ENCODE results near the gene PIAS1.

Gene PIAS1

GRCh38 chr15:68126396-68126795 is 72.3 kb downstream of the PIAS1 start:
- no peak overlapping the region for H3K4me3 ChIP-seq (ENCODE audit: low read length)
- H3K9me3 ChIP-seq (ENCODE audit: control insufficient read depth, low read length), result no peaks in the 10 kb centered on the region
- no peaks in the 10 kb centered on the region for H3K36me3 ChIP-seq (ENCODE audit: control insufficient read depth, insufficient read depth, low read length, severe bottlenecking)
- no peak overlapping the region for H3K9ac ChIP-seq (ENCODE audit: low read length)
- H3K4me1 ChIP-seq (ENCODE audit: control insufficient read depth, insufficient read depth, low read length), result peaks cover 11% of the 10 kb centered on the region
- H3K27me3 ChIP-seq (replicated peaks; ENCODE audit: control insufficient read depth, insufficient read depth, low read length), result no peaks in the 10 kb centered on the region
- no peak for DNase-seq (ENCODE audit: low read depth)

- Histone ChIP-seq H3K4me3 (ENCODE audit: low read length) (no peak overlapping the region), H3K4me1 (ENCODE audit: control insufficient read depth, insufficient read depth, low read length) (peaks cover 11% of the 10 kb centered on the region), H3K9me3 (ENCODE audit: control insufficient read depth, low read length) (no peaks in the 10 kb centered on the region), H3K27me3 (replicated peaks; ENCODE audit: control insufficient read depth, insufficient read depth, low read length) (no peaks in the 10 kb centered on the region), H3K36me3 (ENCODE audit: control insufficient read depth, insufficient read depth, low read length, severe bottlenecking) (no peaks in the 10 kb centered on the region), H3K9ac (ENCODE audit: low read length) (no peak overlapping the region)
- DNase-seq (ENCODE audit: low read depth), result no peak
Observed at GRCh38 chr15:68129072-68129471, 75.0 kb downstream of the PIAS1 start.

- DNase-seq (ENCODE audit: low read depth), result no peak
- H3K9me3 ChIP-seq (ENCODE audit: control insufficient read depth, low read length), result no peaks in the 10 kb centered on the region
- H3K4me3 ChIP-seq (ENCODE audit: low read length), result no peak overlapping the region
- peaks cover 11% of the 10 kb centered on the region for H3K4me1 ChIP-seq (ENCODE audit: control insufficient read depth, insufficient read depth, low read length)
- no peak overlapping the region for H3K9ac ChIP-seq (ENCODE audit: low read length)
- no peaks in the 10 kb centered on the region for H3K27me3 ChIP-seq (replicated peaks; ENCODE audit: control insufficient read depth, insufficient read depth, low read length)
- H3K36me3 ChIP-seq (ENCODE audit: control insufficient read depth, insufficient read depth, low read length, severe bottlenecking), result no peaks in the 10 kb centered on the region
Observed at GRCh38 chr15:68130851-68131250, 76.7 kb downstream of the PIAS1 start.

DNA sequence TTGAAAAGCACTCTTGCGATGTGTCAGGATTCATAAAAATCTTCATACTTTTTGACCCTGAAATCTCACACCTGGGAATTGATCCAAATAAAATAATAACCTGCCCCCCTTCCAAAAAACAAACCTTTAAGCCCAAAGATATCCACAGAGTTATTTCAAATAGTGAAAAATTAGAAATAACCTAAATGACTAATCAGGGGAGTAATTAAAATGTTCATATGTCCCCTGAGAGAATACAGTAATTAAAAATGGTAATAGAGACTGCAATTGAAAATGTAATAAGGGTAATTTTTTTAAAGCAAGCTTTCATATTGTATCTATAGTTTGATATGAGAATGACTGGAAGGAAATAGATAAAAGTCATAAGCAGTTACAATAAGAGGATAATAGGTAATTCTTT is 83.0 kb downstream of the PIAS1 start:
- no peak for DNase-seq (ENCODE audit: low read depth)
- Histone ChIP-seq H3K36me3 (ENCODE audit: control insufficient read depth, insufficient read depth, low read length, severe bottlenecking) (no peaks in the 10 kb centered on the region), H3K4me1 (ENCODE audit: control insufficient read depth, insufficient read depth, low read length) (peaks cover 10% of the 10 kb centered on the region), H3K4me3 (ENCODE audit: low read length) (no peak overlapping the region), H3K9me3 (ENCODE audit: control insufficient read depth, low read length) (no peaks in the 10 kb centered on the region), H3K9ac (ENCODE audit: low read length) (no peak overlapping the region), H3K27me3 (replicated peaks; ENCODE audit: control insufficient read depth, insufficient read depth, low read length) (no peaks in the 10 kb centered on the region)

- no peak for DNase-seq (ENCODE audit: low read depth)
- H3K4me3 ChIP-seq (ENCODE audit: low read length), result no peak overlapping the region
- H3K9ac ChIP-seq (ENCODE audit: low read length), result no peak overlapping the region
- H3K36me3 ChIP-seq (ENCODE audit: control insufficient read depth, insufficient read depth, low read length, severe bottlenecking), result peaks cover 18% of the 10 kb centered on the region
- peaks cover 22% of the 10 kb centered on the region for H3K4me1 ChIP-seq (ENCODE audit: control insufficient read depth, insufficient read depth, low read length)
- H3K27me3 ChIP-seq (replicated peaks; ENCODE audit: control insufficient read depth, insufficient read depth, low read length), result no peaks in the 10 kb centered on the region
- H3K9me3 ChIP-seq (ENCODE audit: control insufficient read depth, low read length), result no peaks in the 10 kb centered on the region
Observed at GRCh38 chr15:68143129-68143528, 89.0 kb downstream of the PIAS1 start.

GRCh38 chr15:68143785-68144184 is 89.7 kb downstream of the PIAS1 start:
- Histone ChIP-seq H3K36me3 (ENCODE audit: control insufficient read depth, insufficient read depth, low read length, severe bottlenecking) (peaks cover 18% of the 10 kb centered on the region), H3K27me3 (replicated peaks; ENCODE audit: control insufficient read depth, insufficient read depth, low read length) (no peaks in the 10 kb centered on the region), H3K4me3 (ENCODE audit: low read length) (no peak overlapping the region), H3K9ac (ENCODE audit: low read length) (no peak overlapping the region), H3K4me1 (ENCODE audit: control insufficient read depth, insufficient read depth, low read length) (peaks cover 24% of the 10 kb centered on the region), H3K9me3 (ENCODE audit: control insufficient read depth, low read length) (no peaks in the 10 kb centered on the region)
- DNase-seq (ENCODE audit: low read depth), result no peak

DNA sequence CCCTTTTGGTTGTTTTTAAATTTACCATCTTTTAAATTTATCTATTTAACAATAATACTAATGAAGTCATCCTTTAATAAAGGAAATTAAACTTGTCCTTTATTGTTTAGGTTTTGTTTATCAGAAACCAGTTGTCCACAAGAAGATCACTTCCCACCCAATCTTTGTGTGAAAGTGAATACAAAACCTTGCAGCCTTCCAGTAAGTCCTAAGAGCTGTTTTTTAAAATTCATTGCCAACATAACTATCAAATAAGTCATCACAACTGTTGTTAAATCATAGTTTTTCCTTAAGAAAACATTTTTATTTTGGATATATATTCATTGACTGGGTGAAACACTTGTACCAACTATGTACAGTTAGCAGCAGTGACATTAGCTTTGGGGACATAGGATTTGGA is 91.6 kb downstream of the PIAS1 start:
- Histone ChIP-seq H3K36me3 (ENCODE audit: control insufficient read depth, insufficient read depth, low read length, severe bottlenecking) (peaks cover 18% of the 10 kb centered on the region), H3K4me3 (ENCODE audit: low read length) (no peak overlapping the region), H3K9ac (ENCODE audit: low read length) (no peak overlapping the region), H3K27me3 (replicated peaks; ENCODE audit: control insufficient read depth, insufficient read depth, low read length) (no peaks in the 10 kb centered on the region), H3K9me3 (ENCODE audit: control insufficient read depth, low read length) (no peaks in the 10 kb centered on the region), H3K4me1 (ENCODE audit: control insufficient read depth, insufficient read depth, low read length) (peaks cover 27% of the 10 kb centered on the region)
- DNase-seq (ENCODE audit: low read depth), result peak; percentile 40

- no peak overlapping the region for H3K9ac ChIP-seq (ENCODE audit: low read length)
- no peaks in the 10 kb centered on the region for H3K9me3 ChIP-seq (ENCODE audit: control insufficient read depth, low read length)
- DNase-seq (ENCODE audit: low read depth), result no peak
- H3K27me3 ChIP-seq (replicated peaks; ENCODE audit: control insufficient read depth, insufficient read depth, low read length), result no peaks in the 10 kb centered on the region
- H3K4me3 ChIP-seq (ENCODE audit: low read length), result no peak overlapping the region
- peaks cover 18% of the 10 kb centered on the region for H3K36me3 ChIP-seq (ENCODE audit: control insufficient read depth, insufficient read depth, low read length, severe bottlenecking)
- H3K4me1 ChIP-seq (ENCODE audit: control insufficient read depth, insufficient read depth, low read length), result peaks cover 24% of the 10 kb centered on the region
Observed at GRCh38 chr15:68148039-68148438, 93.9 kb downstream of the PIAS1 start.

DNA sequence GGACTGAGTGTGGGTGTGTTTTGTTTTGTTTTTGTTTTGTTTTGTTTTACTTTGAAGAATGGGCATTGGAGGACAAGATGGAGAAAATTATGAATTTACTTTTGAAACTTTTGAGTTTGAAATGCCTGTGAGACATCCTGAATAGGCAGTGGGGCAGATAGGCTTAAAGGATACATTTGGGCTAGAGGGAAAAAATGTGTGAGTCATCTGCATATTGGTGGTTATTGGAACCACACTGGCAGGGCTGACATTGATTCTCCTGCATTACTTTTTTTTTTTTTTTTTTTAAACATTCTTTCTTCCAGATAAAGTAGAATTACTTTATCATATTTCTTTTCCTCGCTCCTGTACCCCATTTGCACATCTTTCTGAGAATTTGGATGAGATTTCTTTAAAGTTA is 94.9 kb downstream of the PIAS1 start:
- peak; percentile 56 for DNase-seq (ENCODE audit: low read depth)
- H3K36me3 ChIP-seq (ENCODE audit: control insufficient read depth, insufficient read depth, low read length, severe bottlenecking), result peaks cover 16% of the 10 kb centered on the region

GRCh38 chr15:68150187-68150586 is 96.1 kb downstream of the PIAS1 start:
- Histone ChIP-seq H3K36me3 (ENCODE audit: control insufficient read depth, insufficient read depth, low read length, severe bottlenecking) (peaks cover 20% of the 10 kb centered on the region), H3K27me3 (replicated peaks; ENCODE audit: control insufficient read depth, insufficient read depth, low read length) (no peaks in the 10 kb centered on the region), H3K4me3 (ENCODE audit: low read length) (no peak overlapping the region), H3K9me3 (ENCODE audit: control insufficient read depth, low read length) (no peaks in the 10 kb centered on the region), H3K9ac (ENCODE audit: low read length) (no peak overlapping the region), H3K4me1 (ENCODE audit: control insufficient read depth, insufficient read depth, low read length) (peaks cover 22% of the 10 kb centered on the region)
- DNase-seq (ENCODE audit: low read depth), result no peak

More for the DNA sequence above, 94.9 kb downstream of the PIAS1 start:
- no peak overlapping the region for H3K4me3 ChIP-seq (ENCODE audit: low read length)
- peaks cover 24% of the 10 kb centered on the region for H3K4me1 ChIP-seq (ENCODE audit: control insufficient read depth, insufficient read depth, low read length)
- H3K9me3 ChIP-seq (ENCODE audit: control insufficient read depth, low read length), result no peaks in the 10 kb centered on the region
- no peaks in the 10 kb centered on the region for H3K27me3 ChIP-seq (replicated peaks; ENCODE audit: control insufficient read depth, insufficient read depth, low read length)
- no peak overlapping the region for H3K9ac ChIP-seq (ENCODE audit: low read length)

GRCh38 chr15:68151277-68151676 is 97.2 kb downstream of the PIAS1 start:
- Histone ChIP-seq H3K27me3 (replicated peaks; ENCODE audit: control insufficient read depth, insufficient read depth, low read length) (no peaks in the 10 kb centered on the region), H3K36me3 (ENCODE audit: control insufficient read depth, insufficient read depth, low read length, severe bottlenecking) (peaks cover 25% of the 10 kb centered on the region)
- peak; percentile 45 for DNase-seq (ENCODE audit: low read depth)

DNA sequence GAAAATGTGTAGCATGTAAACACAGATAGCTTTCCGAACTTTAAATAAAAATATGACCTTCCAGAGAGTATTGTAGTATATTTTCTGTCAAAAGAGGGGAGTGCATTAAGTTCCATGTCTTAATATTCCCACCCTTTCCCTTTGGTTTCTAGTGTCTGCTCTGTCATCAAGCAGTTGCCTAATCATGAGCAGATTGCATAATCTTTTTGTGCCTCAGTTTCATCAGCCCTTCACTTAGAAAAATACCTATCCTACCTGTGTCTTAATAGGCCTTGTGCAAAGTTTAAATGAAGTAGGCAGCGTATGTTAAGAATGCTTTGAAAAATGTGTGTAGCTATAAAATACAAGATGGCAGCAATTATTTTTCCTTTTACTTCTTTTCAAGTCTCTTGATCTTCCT is 98.2 kb downstream of the PIAS1 start:
- H3K9me3 ChIP-seq (ENCODE audit: control insufficient read depth, low read length), result no peaks in the 10 kb centered on the region
- no peak overlapping the region for H3K9ac ChIP-seq (ENCODE audit: low read length)
- H3K4me3 ChIP-seq (ENCODE audit: low read length), result no peak overlapping the region
- H3K36me3 ChIP-seq (ENCODE audit: control insufficient read depth, insufficient read depth, low read length, severe bottlenecking), result peaks cover 22% of the 10 kb centered on the region
- no peak for DNase-seq (ENCODE audit: low read depth)
- peaks cover 12% of the 10 kb centered on the region for H3K4me1 ChIP-seq (ENCODE audit: control insufficient read depth, insufficient read depth, low read length)
- H3K27me3 ChIP-seq (replicated peaks; ENCODE audit: control insufficient read depth, insufficient read depth, low read length), result no peaks in the 10 kb centered on the region

More at GRCh38 chr15:68151277-68151676, 97.2 kb downstream of the PIAS1 start:
- Histone ChIP-seq H3K4me1 (ENCODE audit: control insufficient read depth, insufficient read depth, low read length) (peaks cover 12% of the 10 kb centered on the region), H3K9me3 (ENCODE audit: control insufficient read depth, low read length) (no peaks in the 10 kb centered on the region), H3K4me3 (ENCODE audit: low read length) (no peak overlapping the region), H3K9ac (ENCODE audit: low read length) (no peak overlapping the region)
